Activated CD8-positive, alpha-beta memory T cell treated with anti-CD3 and anti-CD28 coated beads for 48 hours (primary cell): Measurements from ENCODE around the gene MTHFS.

ENCODE experiments used
- DNase-seq, 3 experiments: peaks; one replicate each; pipeline ENCODE4 v3.0.0-alpha.2; 2020; ENCODE audit warnings: low read depth in 2 of 3, low spot score in 2 of 3

The MTHFS gene

DNA sequence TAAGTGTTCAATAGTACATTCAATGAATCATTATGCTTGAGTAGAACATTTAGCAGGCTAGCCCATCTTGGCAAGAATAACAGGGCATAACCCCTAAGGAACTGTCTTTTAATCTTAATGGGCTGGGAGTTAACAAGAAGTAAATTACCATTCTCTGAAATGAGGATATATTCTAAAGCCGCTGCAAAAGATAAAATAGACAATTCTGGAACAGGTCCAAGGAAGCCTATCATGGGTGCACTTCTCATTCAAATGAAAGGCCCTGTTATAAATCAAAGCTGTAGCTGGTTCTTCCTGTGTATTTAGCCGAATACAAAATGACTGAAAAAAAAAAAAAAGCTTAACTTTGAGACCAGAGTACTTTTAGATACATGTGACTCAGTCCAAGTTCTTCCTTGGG is 15.6 kb downstream of the MTHFS start:
- DNase-seq = no peak

DNA sequence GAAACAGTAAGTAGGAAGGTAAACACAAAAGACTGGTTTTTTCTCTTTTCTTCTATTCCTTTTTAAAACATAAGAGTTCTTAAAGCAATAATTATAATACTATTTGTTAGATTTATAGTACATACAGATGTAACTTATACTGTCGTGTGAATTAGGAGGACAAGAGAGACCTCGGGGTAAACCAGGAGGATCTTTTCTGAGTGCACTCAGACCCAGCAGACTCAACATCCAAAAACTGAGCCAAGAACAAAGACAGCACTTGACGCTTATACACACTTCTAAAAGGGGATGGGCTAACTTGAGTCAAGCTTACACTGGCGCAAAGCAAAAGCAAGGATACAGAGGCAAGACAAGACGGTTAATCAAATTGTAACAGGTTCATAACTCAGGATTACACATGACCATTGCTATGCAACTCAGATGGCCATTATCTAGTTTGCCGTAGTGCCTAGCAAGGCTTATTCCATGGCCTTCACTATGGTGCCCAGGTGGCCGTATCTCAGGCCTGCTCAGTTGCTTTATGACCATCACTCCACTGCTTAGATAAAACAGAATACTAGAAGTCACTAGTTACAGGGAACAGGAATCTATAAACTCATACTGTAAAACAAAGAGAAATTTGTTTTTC is 18.6 kb downstream of the MTHFS start:
- DNase-seq = no peak

DNA sequence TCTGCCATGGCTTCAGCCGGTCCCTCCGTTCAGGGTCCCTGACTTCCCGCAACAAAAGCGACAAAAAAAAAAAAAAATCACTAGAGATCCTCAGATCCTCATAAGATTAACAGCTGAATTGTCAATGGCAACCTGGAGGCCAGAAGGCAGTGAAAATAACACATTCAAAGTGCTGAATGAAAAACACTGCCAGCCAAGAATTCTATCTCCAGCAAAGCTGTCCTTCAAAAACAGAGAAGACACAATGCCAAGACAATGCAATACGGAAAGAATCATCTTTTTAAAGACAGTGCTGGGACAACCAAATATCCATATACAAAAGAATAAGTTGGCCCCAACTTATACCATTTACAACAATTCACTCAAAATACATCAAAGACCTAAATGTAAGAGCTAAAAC is 21.6 kb downstream of the MTHFS start:
- no peak for DNase-seq

DNA sequence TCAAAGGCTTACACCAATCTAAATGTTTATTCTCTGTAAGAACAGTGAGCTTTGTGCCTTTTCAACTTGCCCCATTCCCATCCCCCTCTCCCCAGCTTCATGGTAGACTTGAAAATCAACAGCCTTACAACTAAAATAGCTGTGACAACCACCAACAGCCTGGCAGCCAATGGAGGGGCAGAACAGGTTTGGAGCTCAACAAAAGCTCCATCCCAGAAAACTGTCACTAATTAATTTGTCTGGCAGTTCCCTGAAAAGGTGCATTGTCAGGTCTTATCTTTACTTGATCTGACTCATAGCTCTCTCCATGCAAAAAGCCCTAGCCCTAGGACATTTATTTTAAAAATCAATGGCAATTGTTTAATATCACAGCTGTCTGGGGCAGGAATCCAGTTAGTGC is 22.6 kb downstream of the MTHFS start:
- DNase-seq = no peak

DNA sequence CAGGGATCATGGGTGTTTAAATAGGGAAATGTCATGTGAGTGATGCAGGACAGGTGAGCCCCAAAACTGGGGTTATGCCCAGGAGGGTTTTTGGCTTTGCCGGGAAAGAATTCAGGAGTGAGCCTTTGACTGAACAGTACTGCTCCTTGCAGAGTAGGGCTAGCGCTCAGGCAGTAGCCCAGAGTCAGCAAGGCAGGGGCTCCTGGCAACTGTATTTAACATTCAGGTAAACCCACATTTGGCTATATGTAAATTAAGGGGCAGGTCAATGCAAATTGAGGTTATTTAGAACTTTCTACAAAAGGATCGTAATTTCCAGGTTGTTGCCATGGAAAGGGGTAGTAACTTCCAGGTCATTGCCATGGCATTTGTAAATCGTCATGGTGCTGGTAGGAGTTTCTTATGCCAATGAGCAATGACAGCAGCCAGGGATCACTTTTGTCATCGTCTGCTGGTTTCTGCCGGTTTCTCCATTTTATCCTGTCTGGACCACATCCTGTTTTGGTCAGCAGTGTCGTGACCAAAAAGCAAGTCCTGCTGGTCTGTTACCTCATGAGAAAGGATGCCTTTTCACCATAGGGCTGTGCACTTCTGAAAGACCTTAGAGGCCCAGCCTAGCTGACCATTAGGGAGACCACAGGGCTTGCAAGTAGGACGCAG is 24.3 kb downstream of the MTHFS start:
- DNase-seq = no peak

DNA sequence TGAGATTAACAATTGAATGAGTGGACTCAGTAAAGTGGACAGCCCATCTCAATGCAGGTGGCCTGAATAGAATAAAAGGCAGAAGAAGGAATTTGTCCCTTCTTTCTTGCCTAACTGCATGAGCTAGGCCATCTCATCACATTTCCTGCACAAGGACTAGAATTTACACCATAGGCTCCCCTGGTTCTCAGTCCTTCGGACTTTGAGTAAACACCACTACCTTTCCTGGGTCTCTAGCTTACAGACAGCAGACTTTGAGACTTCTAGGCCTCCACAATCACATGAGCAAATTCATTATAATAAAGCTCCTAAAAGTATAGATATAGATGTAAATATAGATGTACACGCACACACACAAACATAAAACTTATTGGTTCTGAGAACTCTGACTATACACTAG is 28.3 kb downstream of the MTHFS start:
- no peak for DNase-seq

DNA sequence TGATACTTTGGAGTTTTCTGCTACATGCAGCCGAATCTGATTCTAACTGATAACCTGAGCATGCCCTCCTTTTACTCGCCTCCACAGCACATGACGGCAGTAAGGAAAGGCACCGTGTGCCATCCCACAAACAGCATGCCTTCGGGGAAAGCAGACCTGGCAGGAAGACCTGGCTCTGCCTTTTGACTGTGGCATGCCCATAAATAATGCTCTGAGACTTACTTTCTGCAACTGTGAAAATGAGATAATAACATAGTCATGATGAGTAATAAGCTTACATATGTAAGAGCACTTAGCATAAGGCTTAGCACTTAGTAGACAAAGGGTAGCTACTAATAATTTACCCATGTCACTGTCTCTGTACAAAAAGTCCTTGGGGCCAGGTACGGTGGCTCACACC is 32.9 kb downstream of the MTHFS start:
- no peak for DNase-seq

DNA sequence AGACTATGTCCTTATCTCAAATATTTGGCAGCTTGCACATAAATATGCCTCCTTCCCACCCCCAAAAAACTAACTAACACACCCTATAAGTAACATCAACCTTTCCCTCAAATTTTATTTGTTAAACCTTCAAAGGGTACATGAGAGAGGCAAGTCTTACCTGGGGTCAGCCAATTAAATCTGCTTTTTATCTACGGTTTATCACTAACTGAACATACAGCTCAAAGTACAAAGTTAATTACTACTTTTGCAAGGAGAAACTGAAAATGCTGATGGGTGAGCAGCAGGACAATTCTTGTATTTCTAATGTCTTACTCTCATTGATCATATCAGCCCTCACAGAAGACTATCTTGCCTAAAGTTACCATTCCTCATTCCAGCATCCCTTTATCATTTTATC is 34.6 kb downstream of the MTHFS start:
- DNase-seq = no peak

DNA sequence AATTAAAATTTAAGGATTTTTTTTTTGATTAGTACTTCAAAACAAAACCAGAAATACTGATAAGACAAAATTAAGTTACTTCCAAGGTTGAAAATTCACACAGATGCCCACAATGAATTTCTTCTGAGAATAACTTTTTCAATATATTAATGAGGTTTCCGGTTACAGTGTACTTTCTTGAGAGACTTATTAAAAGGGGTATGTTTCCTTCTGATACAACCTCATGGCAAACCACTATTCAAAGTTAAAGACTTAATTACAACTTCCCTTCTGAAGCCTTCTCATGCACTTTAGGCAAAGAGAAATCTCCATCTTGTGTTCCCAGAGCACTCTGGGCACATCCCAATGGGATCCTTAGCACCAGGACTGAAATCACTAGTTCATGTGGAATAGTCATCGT is 36.2 kb downstream of the MTHFS start:
- no peak for DNase-seq

DNA sequence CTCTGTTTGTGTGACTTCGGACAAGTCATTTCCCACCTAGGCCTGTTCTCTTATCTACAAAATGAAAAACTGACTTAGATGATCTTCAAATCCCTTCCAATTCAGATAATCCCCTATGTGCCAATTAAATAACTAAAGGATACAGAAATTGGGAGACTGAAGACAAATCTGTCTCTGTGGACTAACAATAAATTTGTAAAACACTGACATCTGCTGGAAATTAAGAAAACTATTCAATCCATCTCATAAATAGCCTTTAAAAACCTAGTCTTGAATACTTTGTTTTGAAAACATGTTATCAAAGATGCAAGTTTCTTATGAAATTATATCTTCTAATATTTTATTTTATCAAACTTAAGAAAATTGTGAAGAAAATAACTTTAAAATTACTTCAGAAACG is 38.3 kb downstream of the MTHFS start:
- DNase-seq = no peak

DNA sequence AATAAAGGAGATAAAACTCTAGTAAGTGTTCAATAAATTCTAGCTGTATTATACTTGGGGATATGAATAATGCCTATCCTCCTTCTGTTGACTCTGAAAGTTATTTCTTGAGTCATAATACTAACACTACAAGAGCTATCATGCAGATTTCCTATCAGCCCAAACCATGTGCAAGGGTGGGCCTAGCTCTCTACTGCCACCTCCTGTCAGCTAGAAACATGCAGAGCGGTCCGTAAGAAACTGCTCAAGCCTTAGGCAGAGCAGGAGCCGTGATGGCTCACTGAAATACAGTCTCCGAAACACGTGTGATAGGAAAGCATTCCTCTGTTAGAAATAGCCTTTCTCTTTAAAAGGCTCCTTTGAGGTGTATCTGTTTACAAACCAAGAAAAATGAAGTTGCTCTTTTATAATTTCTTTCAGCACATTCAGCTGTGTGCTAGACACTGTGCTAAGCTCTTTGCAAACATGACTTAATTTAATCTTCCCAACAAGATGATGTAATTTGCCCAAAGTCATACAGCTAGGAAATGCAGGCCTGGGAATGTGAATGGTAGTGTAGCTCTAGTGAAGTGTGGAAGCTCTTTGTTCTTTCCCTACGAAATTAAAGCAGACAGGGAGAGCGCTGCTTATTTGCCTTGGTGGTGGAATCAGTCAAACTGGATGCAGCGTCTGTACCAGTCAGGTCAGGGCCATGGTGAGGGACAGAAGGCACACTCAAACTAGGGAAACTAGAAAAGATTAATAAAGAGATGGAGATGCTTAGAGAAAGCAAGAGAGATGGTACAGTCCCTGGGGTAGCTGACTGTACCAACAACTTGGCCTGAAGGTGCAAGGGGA is 43.1 kb downstream of the MTHFS start:
- peak in 1 of 3 experiments; percentile 27 for DNase-seq

DNA sequence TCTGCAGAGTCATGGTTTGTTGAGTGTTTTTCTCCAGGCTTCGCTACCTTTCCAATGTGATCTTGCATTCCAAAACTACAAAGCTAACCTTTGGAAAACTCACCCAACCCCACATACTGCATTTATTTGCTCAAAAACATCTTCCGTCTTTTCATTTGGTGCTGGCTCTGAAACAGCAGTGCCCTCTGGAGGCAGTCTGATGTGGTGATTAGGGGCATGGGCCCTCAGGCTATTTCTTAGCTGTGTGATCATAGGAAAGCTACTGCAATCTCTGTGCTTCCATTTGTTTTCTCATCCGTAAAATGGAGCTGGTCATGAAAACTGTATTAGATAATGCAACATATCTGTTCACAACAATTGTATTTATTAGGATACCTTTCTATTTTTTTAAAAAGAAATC is 47.0 kb downstream of the MTHFS start:
- no peak for DNase-seq

DNA sequence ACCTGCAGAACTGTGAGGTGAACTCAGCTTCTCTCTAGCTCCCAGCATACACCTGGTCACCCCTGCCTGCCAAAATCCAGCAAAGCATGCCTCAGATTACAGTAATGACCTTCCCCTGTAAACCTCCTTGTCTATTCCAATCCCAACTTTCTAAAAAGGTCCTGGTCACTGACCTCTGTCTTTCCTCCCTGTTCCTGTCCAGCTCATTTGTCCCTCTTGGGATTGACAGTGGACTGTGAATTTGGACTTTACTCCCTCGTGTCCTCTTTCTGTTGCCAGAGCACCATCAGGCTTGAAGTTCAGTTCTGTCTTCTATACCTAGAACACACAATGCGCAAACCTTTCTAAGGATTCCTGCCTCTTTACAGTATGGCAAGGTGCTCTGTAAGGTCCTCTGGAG is 50.3 kb downstream of the MTHFS start:
- DNase-seq = no peak

DNA sequence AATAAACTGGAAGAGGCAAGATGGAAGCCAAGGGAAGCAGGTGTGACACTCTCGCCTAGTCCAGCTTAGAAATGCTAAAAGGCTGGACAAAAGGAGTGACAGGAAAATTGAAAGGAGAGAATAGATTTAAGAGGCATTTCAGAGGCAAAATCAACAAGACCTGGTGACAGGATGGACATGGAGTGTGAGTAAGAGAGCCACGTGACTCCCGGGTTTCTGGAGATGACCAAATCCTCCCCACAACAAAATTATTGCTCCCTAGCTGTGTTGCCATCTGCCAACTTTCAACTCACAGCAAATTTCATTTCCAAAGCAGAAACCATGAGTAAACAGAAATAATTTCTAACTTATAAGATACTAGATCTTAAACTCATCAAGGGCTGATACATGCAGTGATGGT is 52.6 kb downstream of the MTHFS start:
- no peak for DNase-seq

DNA sequence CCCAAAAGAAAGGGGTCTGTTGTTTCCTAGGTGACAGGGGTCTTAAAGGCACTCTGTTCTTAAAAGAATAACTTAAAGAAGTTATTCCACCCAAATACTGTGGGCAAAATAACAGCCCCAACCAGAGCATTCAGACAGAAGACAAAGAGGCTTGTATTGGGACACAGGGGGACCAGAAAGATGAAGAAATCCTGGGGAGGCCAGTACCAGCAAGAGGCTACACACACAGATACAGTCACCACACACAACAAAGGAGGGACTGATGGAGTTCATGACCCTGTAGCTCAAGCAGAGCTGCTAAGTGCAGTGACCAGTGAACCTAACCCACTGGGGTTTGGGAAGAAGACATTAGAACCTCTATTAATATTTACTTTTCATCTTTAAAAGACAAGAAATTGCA is 59.0 kb downstream of the MTHFS start:
- DNase-seq = no peak

DNA sequence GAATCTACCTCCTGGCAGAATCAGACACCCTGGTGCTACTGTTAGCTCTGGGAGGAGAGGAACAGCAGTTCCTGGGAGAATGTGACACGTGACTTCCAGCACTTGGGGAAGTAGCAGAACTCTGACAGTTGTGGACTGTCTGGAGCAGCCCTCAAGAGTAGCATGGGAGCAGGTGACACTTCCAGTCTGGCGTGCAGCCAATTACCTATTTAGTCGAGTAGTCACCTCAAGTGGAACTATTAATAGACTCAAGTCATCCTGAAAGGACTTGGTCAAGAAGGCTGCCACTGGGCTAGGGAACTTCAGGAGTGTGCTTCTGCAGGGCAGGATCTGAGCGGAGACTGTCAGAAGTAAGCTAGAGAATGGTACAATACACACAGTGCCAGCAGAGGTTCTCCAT is 62.3 kb downstream of the MTHFS start:
- no peak for DNase-seq

DNA sequence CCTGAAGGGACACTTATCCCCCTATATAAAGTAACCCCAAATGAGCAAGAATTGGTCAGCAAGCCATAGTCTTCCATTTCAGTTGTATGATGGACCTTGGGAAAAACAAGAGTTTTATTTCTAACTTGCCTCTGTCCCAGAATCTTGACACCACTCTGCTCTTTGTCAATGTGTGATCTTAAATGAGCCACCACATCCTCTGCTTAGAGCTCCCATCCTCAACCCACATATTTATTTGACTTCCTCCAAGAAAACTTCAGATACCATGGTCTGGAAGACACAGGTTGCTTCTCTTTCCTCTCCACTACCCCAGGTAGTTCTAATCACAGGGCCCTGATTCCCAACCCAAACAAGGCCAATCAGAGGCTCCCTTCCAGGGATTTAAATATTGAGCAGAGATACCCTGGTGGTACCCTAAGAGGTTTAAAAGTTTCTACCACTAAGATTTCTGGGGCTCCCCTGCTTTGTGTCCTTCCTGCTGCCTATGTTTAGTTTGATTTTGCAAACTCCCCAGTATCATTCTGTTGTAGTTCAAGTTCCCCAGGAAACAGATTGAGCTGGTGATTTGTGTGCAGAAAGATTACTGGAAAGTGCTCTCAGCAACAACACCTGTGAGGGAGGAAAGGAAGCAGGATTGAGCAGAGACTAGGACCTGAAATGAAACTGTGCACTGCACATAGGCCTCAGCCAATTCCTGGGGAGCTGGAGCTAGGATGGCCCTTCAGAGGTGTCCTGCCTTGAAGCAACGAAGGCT is 64.3 kb downstream of the MTHFS start:
- DNase-seq = no peak

DNA sequence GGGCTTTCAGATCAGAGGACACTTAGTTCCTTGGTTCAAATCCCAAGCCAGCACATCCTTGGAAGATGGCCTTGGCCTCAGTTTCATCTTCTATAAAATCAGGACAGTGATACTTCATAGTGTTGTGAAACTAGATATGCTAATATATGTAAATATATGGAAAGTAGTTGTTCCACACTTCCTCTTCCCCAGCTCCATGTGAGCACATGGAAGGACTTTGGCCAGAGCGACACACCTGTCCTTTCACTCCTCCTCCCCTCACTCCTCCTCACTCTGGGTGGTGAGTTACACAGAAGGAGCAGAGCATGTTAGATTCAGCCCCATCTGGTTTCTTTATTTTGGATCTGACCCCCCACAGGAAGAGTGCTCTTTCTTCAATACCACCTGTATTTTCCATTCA is 65.2 kb downstream of the MTHFS start:
- DNase-seq = no peak

DNA sequence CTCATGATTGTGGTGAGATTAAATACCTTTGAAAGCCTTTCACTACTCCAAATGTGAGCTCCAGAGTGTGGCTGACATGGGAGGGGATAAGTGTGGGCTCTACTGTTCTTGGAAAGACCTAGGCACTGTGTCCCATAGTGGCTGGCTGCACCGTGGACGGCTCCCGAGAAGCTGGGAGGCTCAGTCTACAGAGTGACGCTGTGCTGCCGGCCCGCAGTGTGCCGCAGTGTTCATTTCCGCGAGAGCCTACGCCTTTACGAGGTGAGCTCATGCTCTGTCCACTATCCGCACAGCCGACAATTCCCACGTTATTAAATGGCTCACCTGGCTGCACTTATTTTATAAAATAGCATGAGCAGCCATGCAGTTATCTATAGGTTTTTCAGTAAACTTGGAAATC is 66.9 kb downstream of the MTHFS start:
- no peak for DNase-seq

DNA sequence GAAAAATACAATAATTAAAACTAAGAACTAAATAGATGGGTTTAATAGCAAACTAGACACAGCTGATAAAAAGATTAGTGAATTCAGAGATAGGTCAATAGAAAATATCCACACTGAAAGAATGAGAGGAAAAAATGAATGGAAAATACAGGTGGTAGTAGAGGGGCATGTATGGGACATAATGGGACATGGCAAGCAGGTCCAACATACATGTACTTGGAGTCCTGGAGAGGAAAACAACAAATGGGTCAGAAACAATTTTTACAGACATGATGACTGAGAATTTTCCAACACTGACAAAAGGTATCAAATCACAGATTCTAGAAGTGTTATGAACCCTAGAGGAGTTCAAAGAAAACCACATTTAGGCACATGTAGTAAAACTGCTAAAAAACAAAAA is 68.4 kb downstream of the MTHFS start:
- DNase-seq = no peak

DNA sequence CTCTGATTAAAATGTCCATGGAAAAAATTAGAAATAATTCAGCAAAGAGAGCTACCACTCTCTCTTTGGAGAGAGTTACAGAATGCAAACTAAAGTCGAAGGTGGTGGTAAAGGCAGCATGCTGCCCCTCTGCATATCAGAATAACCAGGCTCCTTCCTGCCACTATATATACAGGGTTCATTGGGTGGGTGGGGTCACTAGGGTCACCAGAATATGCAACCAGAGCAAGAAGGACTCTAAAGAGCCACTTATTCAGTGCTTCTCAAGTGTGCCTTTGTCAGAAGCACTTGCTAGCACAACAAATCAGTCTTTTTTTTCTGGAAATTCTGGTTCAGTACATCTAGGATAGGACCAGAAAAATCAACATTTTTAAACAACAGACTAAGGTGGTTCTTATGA is 70.0 kb downstream of the MTHFS start:
- no peak for DNase-seq
